Melanocyte of skin (primary cell): ENCODE data around the gene OSBPL10. TPM values are rescaled to one million over a fixed set of nuclear protein-coding genes. Genes with fewer than 3 reads are reported as not detected.

Source experiments
- total RNA-seq, 2 donors: library from RNA; depleted of rRNA; stranded (reverse); fragments of >200 nt; gene quantifications; 2 replicates each; pipeline ENCODE4 v1.2.3, GENCODE V29; 2012

OSBPL10 gene
- 10 to 100 TPM; 26.2 to 62.3 TPM for total RNA-seq

DNA sequence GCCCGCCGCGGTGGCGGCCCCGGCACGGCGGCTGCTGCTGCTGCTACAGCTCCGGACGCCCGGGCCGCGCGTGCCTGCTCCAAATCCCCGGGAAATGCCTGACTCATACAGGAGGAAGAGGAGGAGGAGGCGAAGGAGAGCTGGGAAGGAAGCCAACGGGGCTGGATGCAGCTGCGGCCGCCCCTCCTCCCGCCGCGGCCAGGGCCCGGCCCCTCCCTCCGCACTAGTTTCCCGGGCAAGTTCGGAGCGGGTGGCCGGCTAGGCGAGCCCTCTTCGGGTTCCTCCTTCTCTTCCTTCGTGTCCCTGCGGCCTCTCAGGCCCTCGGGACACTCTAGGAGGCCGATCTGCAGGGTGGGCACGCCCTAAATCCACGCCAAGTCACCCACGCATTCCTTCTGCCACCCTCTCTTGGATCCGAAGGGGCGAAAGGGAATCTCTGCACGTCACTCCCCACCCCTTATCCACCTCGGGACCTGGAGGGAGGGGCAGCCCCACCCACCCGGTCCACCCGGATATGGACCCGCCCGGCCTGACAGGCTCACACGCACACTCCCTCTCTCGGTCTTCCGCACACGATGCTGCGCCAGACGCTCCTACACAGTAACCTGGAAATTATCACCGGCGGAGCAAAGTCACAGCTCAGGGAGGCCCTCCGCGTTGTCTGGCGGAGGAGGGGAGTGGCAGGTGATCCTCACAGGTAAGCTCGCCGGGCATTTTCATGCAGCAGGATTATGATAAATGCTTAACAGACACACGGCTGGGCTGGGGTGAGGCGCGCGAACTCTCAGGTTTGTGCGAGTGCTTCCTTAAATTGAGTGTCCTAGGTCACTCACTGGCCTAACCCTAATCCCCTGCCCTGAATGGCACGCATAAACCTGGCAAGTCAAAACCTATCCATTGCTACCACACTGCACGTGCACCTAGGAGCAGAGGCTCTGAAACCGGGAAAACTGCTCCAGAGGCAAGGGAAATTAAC, at the start of gene OSBPL10, which contains the start of gene ZNF860:
Gene OSBPL10 (minus strand): TSS at position 57 of the 976 bp plus-strand sequence. CDS start 83 bp downstream, outside the sequence.
Gene ZNF860 (plus strand): TSS at position 545 of the 976 bp plus-strand sequence. CDS start 7,330 bp downstream, outside the sequence.

Other genes with a start within 250 kb of the OSBPL10 start
- 1 to 10 TPM; 1.0 to 5.0 TPM for gene ZNF860, start 488 bp upstream of the OSBPL10 start, total RNA-seq
- gene GPD1L, start 125.4 kb upstream of the OSBPL10 start, total RNA-seq = 10 to 100 TPM; 10.3 to 14.3 TPM